Kidney (tissue), 14 donors: ENCODE results near the gene RPS6KB2. TPM values are rescaled to one million over a fixed set of nuclear protein-coding genes. Genes with fewer than 3 reads are reported as not detected.
"Not testable (repeated sequence)": the region's sequence is repeated elsewhere in the genome, so short reads cannot be mapped to it uniquely, and the experiment has no call there.

Experiments used
- DNase-seq, 5 donors: peaks; one replicate each; pipeline ENCODE4 v3.0.0-alpha.2; 2013 to 2020
- FAIRE-seq: peaks from 2 replicates; lab custom pipeline; 2012; peaks lifted over from hg19 to GRCh38; lab: Jason Lieb, UNC
- H3K27ac ChIP-seq, 2 donors: one replicate each; pipeline ENCODE4 v1.7.0; 2013; ENCODE audit warnings: low read depth in 2 of 2, low read length in 2 of 2, inconsistent platforms in 1 of 2
- H3K27me3 ChIP-seq: one replicate; pipeline ENCODE4 v1.7.1; 2013; ENCODE audit warnings: low read length, inconsistent platforms; ENCODE audit not compliant: control insufficient read depth, insufficient read depth
- H3K36me3 ChIP-seq, 3 donors: one replicate each; pipeline versions ENCODE4 v1.7.0 to v1.7.1; 2013; ENCODE audit warnings: low read length in 3 of 3, control low read depth in 1 of 3, inconsistent platforms in 1 of 3; ENCODE audit not compliant: insufficient read depth in 3 of 3, control insufficient read depth in 2 of 3
- H3K4me1 ChIP-seq, 3 donors: one replicate each; pipeline versions ENCODE4 v1.7.0 to v1.7.1; 2013; ENCODE audit warnings: low read length in 3 of 3, inconsistent platforms in 1 of 3, low read depth in 1 of 3; ENCODE audit not compliant: control insufficient read depth in 2 of 3, insufficient read depth in 2 of 3
- H3K4me3 ChIP-seq, 3 donors: one replicate each; pipeline versions ENCODE4 v1.7.0 to v1.8.1; 2013; ENCODE audit warnings: low read length in 3 of 3, control low read depth in 1 of 3, inconsistent platforms in 1 of 3
- H3K9ac ChIP-seq, 3 donors: one replicate each; pipeline versions ENCODE4 v1.7.0 to v1.7.1; 2013; ENCODE audit warnings: low read length in 3 of 3, control low read depth in 1 of 3, inconsistent platforms in 1 of 3
- H3K9me3 ChIP-seq, 3 donors: one replicate each; pipeline versions ENCODE4 v1.7.0 to v1.7.1; 2013; ENCODE audit warnings: low read length in 3 of 3, control low read depth in 1 of 3, inconsistent platforms in 1 of 3; ENCODE audit not compliant: control insufficient read depth in 2 of 3, insufficient read depth in 1 of 3
- intact Hi-C: fragments of 100-400 bp; cut with DNase I; formaldehyde crosslinking; loops from one replicate; pipeline ENCODE4 v1.11.1; 2022
- polyA plus RNA-seq: library from polyadenylated mRNA; stranded (reverse); fragments of 350-450 nt; fragmentation: Illumina TruSeq; extraction: RNeasy Lipid Tissue Mini Kit (QIAGEN cat#74804); gene quantifications from one replicate; pipeline ENCODE4 v1.2.3, GENCODE V29; 2014; ENCODE audit warnings: low read depth, low replicate concordance; ENCODE audit not compliant: insufficient read depth
- total RNA-seq: library from RNA; stranded (reverse); fragmentation: NEBNext Ultra II Directional; extraction: Animal tissue kit (Norgen Biotek cat#: 25700); gene quantifications from one replicate; pipeline ENCODE4 v1.2.1, GENCODE V29; 2021
- TF ChIP-seq, protein P1 (sequence below): IDR thresholded peaks from 3 replicates; pipeline ENCODE4 v1.5.1; 2012; ENCODE audit warnings: mild to moderate bottlenecking, moderate library complexity, borderline replicate concordance; ENCODE audit not compliant: insufficient read depth; ENCODE audit errors: extremely low read depth
- donor health status: control.
- donor health status: control.
- donor health status: control.
- donor health status: control.
- donor health status: control.
- donor health status: DM: yes; HTN: yes; CAD: no.
- donor health status: Normal renal cell carcinoma (clear cell type).

The RPS6KB2 gene
- total and polyA plus RNA-seq, 2 donors from 2014 or later, result 41.3 to 45.4 TPM

DNA sequence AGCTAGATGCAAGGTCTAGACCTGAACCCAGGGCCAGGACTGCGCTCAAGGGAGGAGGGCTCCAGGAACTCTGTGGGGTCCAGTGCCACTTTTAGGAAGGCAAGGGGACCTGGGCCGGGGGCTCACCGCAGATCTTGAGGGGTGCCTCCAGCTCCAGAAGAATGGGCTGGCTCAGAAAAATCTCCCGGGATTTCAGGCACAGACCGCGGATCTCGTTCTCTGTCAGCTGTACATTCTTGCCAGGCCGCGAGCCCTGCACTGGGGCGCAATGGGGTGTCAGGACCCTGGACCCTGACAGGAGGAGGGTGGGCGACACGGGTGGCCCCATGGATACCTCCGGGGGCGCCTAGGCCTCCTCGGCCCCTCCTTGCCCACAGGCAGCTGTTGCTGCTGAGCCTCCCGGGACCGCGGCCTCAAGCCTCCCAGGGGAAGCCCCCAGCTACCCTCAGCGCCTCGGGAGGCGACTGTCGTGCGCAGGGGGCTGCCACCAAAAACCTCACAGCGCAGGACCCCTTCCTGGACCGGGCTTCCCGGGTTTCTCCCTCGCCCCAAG, 27.3 kb upstream of the RPS6KB2 start:
- no peaks in the 10 kb centered on the region for H3K27me3 ChIP-seq
- peaks cover 0 to 19% (median 2%) of the 10 kb centered on the region in 3 donors for H3K36me3 ChIP-seq
- H3K9me3 ChIP-seq, result no peaks in the 10 kb centered on the region
- intact Hi-C loops, result no loop called here
- no peak for FAIRE-seq
- H3K9ac ChIP-seq, result peak overlapping the region; percentile 13 to 92 (median 90)
- peak overlapping the region; percentile 5 to 83 (median 71) for H3K4me3 ChIP-seq
- TF ChIP-seq, protein P1, sequence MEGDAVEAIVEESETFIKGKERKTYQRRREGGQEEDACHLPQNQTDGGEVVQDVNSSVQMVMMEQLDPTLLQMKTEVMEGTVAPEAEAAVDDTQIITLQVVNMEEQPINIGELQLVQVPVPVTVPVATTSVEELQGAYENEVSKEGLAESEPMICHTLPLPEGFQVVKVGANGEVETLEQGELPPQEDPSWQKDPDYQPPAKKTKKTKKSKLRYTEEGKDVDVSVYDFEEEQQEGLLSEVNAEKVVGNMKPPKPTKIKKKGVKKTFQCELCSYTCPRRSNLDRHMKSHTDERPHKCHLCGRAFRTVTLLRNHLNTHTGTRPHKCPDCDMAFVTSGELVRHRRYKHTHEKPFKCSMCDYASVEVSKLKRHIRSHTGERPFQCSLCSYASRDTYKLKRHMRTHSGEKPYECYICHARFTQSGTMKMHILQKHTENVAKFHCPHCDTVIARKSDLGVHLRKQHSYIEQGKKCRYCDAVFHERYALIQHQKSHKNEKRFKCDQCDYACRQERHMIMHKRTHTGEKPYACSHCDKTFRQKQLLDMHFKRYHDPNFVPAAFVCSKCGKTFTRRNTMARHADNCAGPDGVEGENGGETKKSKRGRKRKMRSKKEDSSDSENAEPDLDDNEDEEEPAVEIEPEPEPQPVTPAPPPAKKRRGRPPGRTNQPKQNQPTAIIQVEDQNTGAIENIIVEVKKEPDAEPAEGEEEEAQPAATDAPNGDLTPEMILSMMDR, result no peak
- no peak for DNase-seq
- H3K27ac ChIP-seq, result peak overlapping the region; percentile 74 to 88
- H3K4me1 ChIP-seq, result peaks cover 0 to 15% (median 5%) of the 10 kb centered on the region in 3 donors

DNA sequence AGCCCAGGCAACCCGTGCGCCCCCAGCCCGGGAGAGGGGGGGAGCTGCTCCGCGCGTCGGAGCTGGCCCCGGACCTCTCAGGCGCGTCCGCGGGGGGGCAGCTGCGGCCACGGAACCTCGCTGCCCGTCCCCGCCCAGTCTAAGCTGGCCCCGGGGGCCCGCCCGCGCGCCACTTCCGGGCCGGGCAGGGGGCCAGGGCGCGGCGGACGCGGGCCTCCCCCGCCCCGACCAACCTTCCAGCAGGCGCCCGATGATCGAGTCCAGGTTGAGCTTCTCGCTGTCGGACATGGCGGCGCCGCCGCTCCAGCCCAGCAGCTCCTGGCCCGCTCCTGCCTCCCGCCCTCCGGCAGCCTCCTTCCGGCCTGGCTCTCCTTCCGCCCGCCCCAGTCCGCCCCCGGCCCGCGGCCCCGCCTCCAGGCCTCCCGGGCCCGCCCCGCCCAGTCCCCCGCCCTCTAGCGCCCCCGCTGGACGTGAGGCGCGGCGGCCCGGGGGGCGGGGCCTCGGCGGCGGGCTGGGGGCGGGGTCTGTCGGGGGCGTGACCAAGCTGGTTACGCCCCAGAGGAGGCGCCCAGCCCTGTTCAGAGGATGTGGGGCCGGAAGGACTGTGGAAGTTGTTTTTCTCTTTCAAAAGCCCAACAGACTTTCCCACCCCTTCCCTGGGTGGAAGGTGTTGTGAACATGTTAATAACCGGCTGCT, 26.7 kb upstream of the RPS6KB2 start, which contains the start of gene PPP1CA:
Gene PPP1CA (minus strand): TSS at position 364 of the 697 bp plus-strand sequence. CDS start 76 bp downstream, at position 288.
- Histone ChIP-seq H3K4me3 (peak within 1 kb of the TSS; percentile 61 to 83 (median 71)), H3K9me3 (no peaks in the 10 kb centered on the region), H3K4me1 (peaks cover 0 to 15% (median 5%) of the 10 kb centered on the region in 3 donors), H3K27ac (peak within 1 kb of the TSS; percentile 78 to 88), H3K9ac (peak within 1 kb of the TSS; percentile 39 to 92 (median 90)), H3K27me3 (no peaks in the 10 kb centered on the region), H3K36me3 (peaks cover 0 to 19% (median 2%) of the 10 kb centered on the region in 3 donors)
- intact Hi-C loops, result no loop called here
- peak; percentile 94 to 97 (median 96) for DNase-seq
- no peak for FAIRE-seq
- TF ChIP-seq, protein P1, result peak; percentile 19

DNA sequence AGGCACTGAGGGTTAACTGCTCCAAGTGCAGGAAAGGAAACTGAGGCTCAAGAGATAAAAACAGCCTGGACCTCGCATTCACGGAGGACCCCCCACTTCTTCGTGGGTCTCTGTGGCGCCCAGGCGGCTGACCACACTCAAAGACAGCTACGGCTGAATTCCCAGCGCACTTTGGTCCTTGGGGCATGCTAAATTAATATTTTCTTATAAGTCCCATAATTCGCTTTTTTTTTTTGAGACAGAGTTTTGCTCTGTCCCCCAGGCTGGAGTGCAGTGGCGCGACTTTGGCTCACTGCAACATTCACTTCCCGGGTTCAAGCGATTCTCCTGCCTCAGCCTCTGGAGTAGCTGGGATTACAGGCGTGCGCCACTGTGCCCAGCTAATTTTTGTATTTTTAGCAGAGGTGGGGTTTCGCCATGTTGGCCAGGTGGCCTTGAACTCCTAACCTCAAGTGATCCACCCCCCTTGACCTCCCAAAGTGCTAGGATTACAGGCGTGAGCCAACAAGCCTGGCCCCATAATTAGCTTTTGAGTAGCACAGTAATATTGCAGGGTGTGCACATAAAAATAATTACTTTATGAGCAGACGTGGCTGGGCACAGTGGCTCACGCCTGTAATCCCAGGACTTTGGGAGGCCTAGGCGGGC, 26.0 kb upstream of the RPS6KB2 start:
- Histone ChIP-seq H3K4me3 (peak overlapping the region; percentile 60 to 70 (median 61)), H3K9ac (peak overlapping the region in 2 of 3 donors; percentile 39 to 65), H3K36me3 (peaks cover 0 to 17% (median 2%) of the 10 kb centered on the region in 3 donors), H3K4me1 (peaks cover 0 to 15% (median 5%) of the 10 kb centered on the region in 3 donors), H3K27ac (peak overlapping the region; percentile 11 to 78)
- H3K27me3 ChIP-seq, intact Hi-C loops, H3K9me3 ChIP-seq, FAIRE-seq, DNase-seq: not testable (repeated sequence)

DNA sequence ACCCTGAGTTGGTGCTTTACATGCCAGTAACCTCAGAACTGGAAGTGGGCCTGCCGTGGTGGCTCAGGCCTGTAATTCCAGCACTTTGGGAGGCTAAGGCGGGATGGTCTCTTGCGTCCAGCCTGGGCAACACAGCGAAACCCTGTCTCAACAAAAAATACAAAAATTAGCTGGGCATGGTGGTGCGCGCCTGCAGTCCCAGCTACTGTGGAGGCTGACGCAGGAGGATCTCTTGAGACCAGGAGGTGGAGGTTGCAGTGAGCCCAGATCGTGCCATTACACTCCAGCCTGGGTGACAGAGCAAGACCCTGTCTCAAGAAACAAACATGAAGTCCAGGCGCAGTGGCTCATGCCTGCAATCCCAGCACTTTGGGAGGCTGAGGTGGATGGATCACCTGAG, 25.2 kb upstream of the RPS6KB2 start:
- intact Hi-C loops, H3K27ac ChIP-seq: not testable (repeated sequence)

More for the DNA sequence above, 25.2 kb upstream of the RPS6KB2 start:
- not testable (repeated sequence) for FAIRE-seq, H3K27me3 ChIP-seq, H3K36me3 ChIP-seq, H3K9me3 ChIP-seq, H3K4me3 ChIP-seq, H3K9ac ChIP-seq, DNase-seq
- peaks cover 0 to 15% (median 5%) of the 10 kb centered on the region in 3 donors for H3K4me1 ChIP-seq
